Activated T-helper 1 cell treated with Interleukin-2 at 50 U/mL for 16 hours (primary cell): ENCODE data around the gene PSAPL1.

ENCODE experiments used
- DNase-seq: peaks from one replicate; pipeline ENCODE4 v3.0.0-alpha.2; 2020; ENCODE audit warnings: low read depth

Gene PSAPL1

DNA sequence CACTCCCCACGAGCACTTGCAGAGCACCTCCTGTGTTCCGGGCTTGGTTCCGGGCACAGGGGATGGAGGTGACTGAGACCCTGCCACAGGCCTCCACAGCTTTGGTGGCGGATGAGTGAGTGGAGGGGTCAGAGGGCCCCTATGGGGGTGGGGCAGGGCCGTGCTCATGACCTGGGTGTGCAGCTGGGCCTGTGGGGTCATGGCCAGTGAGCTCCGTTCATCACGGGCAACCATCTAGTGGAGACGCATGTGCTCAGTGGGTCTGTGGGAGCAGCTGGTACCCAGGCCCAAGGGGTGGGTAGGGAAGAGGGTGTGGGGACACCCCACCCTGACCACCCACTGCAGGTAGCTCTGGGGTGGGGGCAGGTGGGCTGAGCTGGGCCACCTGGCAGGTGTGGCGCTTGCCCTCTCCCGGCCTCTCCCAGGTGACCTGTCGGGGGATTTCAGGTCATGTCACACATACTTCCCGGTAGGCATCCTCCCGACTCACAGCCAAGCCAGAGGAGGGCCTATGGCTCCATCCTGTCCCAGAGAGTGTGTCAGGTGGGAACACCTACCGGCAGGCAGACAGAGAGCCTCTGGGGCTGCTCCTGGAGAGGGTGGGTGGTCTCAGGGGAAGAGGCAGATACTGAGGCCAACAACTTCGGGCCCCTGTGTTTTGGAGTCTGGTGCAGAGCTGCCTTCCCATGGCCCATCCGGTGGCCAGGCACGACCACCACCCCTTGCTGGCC is 3.6 kb downstream of the PSAPL1 start:
- no peak for DNase-seq

GRCh38 chr4:7430368-7430964 is 4.3 kb downstream of the PSAPL1 start:
- no peak for DNase-seq

DNA sequence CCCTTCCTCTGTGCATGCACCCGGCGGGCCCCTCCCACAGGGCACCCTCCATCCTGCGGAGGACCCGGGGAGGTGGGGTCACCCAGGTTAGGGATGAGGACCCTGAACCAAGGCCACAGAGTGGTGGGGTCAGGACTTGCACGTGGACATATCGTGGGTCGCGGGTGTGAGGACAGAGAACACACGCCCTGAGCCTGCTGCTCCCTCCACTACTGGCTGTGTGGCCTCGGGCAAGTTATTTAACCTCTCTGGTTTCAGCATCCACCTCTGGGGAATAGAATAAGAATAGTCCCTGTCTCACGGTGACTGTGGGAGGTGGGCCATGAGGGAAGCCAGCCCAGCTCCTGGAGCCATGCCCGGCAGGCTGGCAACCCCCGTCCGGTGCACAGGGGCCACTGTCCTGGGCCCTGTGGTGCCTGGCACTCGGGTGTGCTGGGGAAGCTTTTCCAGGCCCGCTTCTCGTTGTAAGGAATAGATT is 5.1 kb downstream of the PSAPL1 start:
- no peak for DNase-seq

GRCh38 chr4:7429069-7429416 is 5.7 kb downstream of the PSAPL1 start:
- DNase-seq = no peak

DNA sequence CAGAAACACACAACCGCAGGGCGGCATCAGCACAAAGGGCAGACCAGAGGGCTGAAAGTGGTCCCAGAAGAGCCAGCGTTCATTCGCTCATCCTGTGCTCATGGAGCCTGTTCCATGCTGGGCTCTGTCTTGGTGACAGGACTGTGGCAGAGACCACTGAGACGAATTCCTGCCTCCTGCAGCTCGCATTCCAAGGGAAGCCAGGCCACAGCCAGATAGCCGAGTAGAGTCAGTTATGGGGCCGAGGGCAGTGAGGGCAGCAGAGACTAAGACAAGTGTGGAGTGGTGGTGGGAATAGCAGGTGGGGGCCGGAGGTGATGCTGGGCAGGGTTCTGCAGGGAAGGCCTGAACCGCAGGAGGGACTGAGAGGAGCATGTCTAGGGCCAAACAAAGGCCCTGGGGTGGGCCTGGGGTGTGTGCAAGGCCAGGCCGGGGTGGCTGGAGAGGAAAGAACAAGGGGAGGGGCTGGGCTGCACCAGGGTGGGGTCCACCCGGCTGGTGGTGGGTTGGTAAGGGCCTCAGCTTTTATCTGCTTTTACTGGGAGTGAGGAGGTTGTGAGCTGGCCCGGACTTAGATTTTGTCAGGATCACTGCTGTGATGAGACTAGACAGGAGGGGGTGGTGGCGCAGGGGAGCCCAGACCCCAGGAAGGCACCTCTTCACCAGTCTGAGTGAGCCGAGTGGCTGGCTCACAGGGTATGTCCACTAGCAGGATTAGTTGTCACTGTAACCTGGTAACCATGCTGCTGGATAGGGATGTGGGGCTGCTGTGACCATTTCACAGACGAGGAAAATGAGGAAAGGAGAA is 6.3 kb downstream of the PSAPL1 start:
- DNase-seq = no peak

GRCh38 chr4:7427831-7428260 is 6.9 kb downstream of the PSAPL1 start:
- no peak for DNase-seq

DNA sequence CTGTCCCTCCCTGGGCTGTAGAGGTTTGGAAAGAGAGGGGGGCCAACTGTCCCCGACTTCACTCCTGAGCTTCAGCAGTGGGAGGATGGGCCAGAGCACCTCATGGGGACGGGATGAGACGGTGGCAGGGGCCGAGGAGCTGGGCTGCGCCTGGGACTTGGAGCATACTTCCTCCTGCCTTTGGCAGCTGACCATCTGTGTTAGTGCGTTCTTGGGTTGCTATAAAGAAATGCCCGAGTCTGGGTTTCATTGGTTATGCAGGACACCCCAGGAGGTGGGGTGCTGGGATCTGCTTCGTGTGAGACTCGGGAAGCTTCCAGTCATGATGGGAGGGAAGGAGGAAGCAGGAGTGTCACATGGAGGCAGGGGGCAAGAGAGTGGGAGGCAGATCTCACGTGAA is 7.4 kb downstream of the PSAPL1 start:
- no peak for DNase-seq

DNA sequence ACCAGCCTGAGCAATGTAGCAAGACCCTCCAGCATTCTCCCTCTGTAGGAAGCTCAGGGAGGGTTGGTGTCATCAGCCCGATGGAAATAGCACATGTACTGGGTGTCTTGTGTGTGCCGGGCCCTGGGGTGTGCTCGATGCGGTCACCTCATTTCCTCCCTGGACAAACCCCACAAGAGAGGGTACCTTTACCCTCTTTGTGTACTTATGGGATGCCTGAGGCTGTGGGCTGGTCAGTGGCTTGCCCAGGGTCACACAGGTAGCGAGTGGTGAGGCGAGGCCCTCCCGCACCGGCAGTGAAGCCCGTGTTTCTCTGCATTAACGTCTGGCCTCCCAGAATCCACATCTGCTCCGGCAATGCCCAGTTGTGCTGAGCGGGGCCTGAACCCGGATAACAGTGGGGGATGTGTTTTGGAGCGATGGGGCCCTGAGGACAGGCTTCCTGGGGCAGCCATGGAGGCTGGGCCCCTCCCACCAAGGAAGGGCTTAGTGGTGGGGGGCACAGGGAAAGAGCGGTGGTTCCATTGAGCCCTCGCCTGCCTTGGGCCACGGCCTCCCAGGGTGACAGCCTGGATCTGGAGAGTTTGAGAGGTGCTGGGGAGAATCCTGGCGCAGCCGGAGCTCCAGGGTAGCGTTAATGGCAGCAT is 8.1 kb downstream of the PSAPL1 start:
- DNase-seq = no peak

GRCh38 chr4:7425591-7426468 is 8.9 kb downstream of the PSAPL1 start:
- no peak for DNase-seq

- no peak for DNase-seq
Measured at GRCh38 chr4:7425124-7425523, 9.6 kb downstream of the PSAPL1 start.

- no peak for DNase-seq
Measured at GRCh38 chr4:7424553-7425111, 10.1 kb downstream of the PSAPL1 start.

DNA sequence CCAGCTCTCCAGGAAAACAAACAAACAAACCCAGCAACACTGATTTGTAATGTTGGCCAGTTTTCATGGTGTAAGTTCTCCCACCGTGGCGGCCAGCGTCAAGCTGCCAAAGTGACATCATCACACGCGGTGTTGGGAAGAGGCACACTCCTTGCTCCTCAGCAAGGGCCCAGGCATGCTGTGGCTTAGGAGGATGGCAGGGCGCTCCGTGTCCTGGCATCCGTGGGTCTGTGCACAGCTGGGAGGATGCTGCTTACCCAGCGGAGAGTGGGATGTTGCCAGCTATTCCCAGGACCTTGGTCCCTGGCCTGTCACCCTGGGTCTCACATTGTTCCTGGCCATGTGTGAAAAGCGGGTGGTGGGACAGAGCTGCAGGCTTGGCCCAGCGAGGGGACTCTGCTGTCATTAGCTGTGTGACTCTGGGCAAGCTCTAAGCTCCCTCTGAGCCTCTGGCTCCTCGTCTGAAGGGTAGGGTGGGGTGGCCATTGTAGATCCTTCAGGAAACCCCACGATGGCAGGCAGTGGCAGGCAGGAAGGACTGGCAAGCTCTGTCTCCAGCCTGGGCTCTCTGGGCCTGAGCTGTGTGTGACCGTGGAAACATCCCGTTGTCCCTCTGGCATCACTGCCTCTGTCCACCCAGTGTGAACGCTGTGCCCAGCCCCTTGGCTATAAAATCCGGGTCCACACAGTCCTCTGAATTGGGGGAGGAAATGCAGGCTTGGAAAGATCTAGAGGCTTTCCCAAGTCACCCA is 10.8 kb downstream of the PSAPL1 start:
- DNase-seq = no peak

GRCh38 chr4:7423391-7423790 is 11.3 kb downstream of the PSAPL1 start:
- no peak for DNase-seq

DNA sequence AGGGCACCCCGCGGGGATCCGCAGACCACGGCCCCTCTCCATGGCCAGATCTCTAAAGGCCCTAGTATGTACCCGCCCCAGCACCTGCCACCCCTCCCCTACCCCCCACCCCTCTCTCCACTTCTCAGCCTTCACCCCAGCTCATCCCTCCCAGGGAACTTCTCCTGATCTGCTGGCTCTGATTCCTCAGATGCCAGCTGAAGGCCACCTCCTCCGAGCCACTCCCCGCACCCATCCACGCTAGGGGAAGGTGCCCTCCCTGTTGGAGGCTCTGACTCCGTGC is 11.9 kb downstream of the PSAPL1 start:
- no peak for DNase-seq

GRCh38 chr4:7422151-7422897 is 12.4 kb downstream of the PSAPL1 start:
- DNase-seq = no peak

DNA sequence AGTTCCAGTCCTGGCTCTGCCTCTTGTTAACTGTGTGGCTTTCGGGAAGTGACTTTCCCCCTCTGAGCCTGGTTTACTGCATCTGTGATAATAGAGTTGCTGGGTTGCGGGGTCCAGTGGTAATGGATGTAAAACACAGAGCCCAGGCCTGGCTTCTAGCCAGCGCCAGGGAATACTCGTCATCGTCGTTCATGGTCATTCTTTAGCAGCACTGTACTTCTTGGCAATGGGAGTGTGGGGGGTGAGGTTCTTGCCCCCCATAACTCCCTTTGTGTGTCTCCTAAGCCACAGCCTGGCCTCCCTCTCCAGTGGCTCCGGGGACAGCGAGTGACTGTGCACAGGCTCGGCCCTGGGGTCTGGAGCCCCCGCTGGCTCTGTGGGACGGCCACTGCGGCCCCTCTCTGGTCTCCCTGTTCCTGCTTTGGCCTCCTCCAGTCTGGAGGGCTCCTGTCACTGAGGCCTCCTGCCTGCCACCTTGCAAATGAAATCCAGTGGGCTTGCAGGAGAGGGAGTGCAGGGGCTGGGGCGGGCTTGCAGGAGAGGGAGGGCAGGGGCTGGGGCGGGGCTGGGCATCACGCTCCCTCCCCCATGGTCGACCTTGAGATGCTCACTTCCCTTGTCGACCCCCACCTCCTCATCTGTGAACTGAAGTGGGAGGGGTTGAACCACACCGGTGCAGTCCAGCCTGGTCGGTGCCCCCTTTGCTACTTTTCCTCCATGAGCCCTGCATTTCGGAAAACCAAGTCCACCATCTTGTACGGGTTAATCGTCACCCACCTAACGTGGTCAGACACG is 13.2 kb downstream of the PSAPL1 start:
- no peak for DNase-seq

DNA sequence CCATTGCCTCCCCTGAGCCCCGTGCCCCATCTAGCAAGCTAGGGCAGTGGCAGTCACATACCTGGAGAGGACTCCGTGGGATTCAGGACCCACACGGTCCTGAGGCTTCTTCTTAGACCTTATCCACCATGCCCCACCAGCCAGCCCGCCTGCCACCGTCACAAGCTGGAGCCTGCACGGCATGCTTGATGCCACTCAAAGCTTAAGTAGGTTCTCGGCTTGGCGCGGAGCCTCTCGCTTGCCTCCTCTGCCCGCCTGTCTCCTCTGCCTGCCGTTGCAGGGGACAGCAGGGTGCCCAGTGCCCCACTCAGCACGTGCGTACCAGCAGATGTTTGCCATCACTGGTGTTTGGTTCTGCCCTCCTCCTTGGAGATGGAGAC is 14.1 kb downstream of the PSAPL1 start:
- DNase-seq = no peak

GRCh38 chr4:7419961-7420660 is 14.6 kb downstream of the PSAPL1 start:
- no peak for DNase-seq
